Calu3 (cell line): ENCODE data around the gene KIF21B. TPM values are rescaled to one million over a fixed set of nuclear protein-coding genes. Genes with fewer than 3 reads are reported as not detected.
"Not testable (repeated sequence)": the region's sequence is repeated elsewhere in the genome, so short reads cannot be mapped to it uniquely, and the experiment has no call there.

Experiments
- BruUV-seq: library from RNA; stranded (reverse); fragments of 400-500 nt; replicated peaks from 2 replicates; lab custom pipeline; 2021; lab: Mats Ljungman, UMichigan
- CTCF ChIA-PET: fragments of 300-600 bp; sonication (Branson Sonifier 250); formaldehyde crosslinking; loops from one replicate; lab custom pipeline; 2022; ENCODE audit warnings: antibody characterized with exemption; lab: Charles Lee
- DNase-seq: peaks from one replicate; pipeline ENCODE4 v3.0.0; 2022
- H3K27ac Mint-ChIP-seq: one replicate; pipeline ENCODE4 v1.8.0; 2022; ENCODE audit warnings: mixed read lengths; ENCODE audit not compliant: unreplicated experiment
- H3K27me3 Mint-ChIP-seq: one replicate; pipeline ENCODE4 v1.8.0; 2022; ENCODE audit warnings: mixed read lengths; ENCODE audit not compliant: unreplicated experiment
- H3K36me3 Mint-ChIP-seq: one replicate; pipeline ENCODE4 v1.8.0; 2022; ENCODE audit warnings: mild to moderate bottlenecking, moderate library complexity, mixed read lengths; ENCODE audit not compliant: insufficient read depth, unreplicated experiment
- H3K4me1 Mint-ChIP-seq: one replicate; pipeline ENCODE4 v1.8.0; 2022; ENCODE audit warnings: mild to moderate bottlenecking, low read depth, mixed read lengths; ENCODE audit not compliant: unreplicated experiment
- H3K4me3 Mint-ChIP-seq: one replicate; pipeline ENCODE4 v1.8.0; 2022; ENCODE audit warnings: mild to moderate bottlenecking, low read depth, moderate library complexity, mixed read lengths; ENCODE audit not compliant: unreplicated experiment
- H3K9me3 Mint-ChIP-seq: one replicate; pipeline ENCODE4 v1.8.0; 2022; ENCODE audit warnings: low read depth, mixed read lengths; ENCODE audit not compliant: unreplicated experiment
- intact Hi-C: fragments of 100-400 bp; cut with micrococcal nuclease; formaldehyde crosslinking; loops from one replicate; pipeline ENCODE4 v1.10.0; 2022; ENCODE audit not compliant: unreplicated experiment
- total RNA-seq: library from RNA; stranded (reverse); gene quantifications from 2 replicates; pipeline ENCODE4 v1.2.3, GENCODE V29; 2022
- TF ChIP-seq, protein P1 (sequence below): fragments of 200-600 bp; IDR thresholded peaks from one replicate; pipeline ENCODE4 v1.8.0; 2022; ENCODE audit warnings: antibody characterized with exemption; ENCODE audit not compliant: unreplicated experiment

Gene KIF21B
- total RNA-seq, 1 experiment from 2014 or later = 6.7 TPM

DNA sequence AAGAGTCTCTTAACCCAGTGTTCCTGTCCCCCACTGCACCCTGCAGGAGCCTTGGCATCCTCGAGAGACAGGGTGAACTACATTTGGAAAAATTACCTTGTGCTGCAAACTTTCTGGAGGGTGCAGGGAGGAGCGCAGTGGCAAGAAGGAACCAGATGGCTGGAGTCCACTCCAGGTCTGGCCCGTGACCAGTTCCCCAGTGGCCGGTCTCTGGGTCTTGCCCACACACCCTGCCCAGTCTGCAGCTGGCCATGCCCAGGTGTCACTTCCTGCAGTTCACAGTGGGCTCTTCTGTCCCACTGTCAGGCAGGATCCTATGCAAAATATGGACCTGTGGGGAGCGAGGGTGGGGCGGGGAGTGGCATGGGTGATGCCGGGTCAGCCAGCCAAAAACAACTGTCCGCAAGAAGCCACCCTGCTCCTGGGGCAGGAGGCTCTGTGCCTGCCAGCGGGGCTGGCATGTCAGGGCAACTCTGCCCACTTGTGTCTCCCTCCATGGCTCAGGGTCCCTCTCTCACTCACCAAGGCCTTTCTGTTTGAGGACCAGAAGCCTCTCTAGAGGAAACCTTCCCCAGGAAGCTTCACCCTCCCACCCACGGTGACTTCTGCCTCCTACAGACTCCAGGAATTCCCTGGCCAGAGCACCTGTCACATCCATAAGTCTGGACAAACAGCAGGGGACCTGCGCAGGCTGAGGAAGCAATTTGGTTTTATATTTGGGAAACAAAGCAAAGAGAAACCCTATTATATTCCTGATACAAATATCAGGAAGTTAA is 55.6 kb downstream of the KIF21B start:
- TF ChIP-seq, protein P1, sequence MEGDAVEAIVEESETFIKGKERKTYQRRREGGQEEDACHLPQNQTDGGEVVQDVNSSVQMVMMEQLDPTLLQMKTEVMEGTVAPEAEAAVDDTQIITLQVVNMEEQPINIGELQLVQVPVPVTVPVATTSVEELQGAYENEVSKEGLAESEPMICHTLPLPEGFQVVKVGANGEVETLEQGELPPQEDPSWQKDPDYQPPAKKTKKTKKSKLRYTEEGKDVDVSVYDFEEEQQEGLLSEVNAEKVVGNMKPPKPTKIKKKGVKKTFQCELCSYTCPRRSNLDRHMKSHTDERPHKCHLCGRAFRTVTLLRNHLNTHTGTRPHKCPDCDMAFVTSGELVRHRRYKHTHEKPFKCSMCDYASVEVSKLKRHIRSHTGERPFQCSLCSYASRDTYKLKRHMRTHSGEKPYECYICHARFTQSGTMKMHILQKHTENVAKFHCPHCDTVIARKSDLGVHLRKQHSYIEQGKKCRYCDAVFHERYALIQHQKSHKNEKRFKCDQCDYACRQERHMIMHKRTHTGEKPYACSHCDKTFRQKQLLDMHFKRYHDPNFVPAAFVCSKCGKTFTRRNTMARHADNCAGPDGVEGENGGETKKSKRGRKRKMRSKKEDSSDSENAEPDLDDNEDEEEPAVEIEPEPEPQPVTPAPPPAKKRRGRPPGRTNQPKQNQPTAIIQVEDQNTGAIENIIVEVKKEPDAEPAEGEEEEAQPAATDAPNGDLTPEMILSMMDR = no peak
- BruUV-seq = no TSS peak
- Mint-ChIP-seq H3K27ac (no peak overlapping the region), H3K36me3 (peaks cover 25% of the 10 kb centered on the region), H3K27me3 (no peaks in the 10 kb centered on the region), H3K9me3 (no peaks in the 10 kb centered on the region), H3K4me1 (no peaks in the 10 kb centered on the region), H3K4me3 (no peak overlapping the region)
- DNase-seq = no peak
- CTCF ChIA-PET = no interaction called here
- intact Hi-C loops = no loop called here

DNA sequence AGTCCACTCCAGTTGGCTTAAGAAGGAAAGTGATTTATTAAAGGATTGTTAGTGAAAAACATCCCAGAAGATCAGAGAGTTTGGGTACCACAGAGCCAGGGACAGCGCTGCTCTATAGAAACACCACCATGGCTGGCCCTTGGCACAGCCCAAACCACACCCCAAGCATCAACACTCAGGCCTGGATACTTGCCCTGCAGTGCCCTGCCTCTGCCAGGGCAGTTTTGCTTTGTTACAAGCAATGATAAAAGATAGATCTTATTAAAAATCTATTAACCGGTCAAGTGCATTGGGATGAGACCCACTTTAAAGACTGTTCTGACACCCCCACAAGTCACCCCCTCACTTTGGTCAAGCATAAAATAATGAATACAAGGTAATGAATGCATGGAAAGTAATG is 56.6 kb downstream of the KIF21B start:
- H3K4me3 Mint-ChIP-seq = no peak overlapping the region
- DNase-seq = no peak
- H3K4me1 Mint-ChIP-seq = no peaks in the 10 kb centered on the region
- peaks cover 31% of the 10 kb centered on the region for H3K36me3 Mint-ChIP-seq
- no TSS peak for BruUV-seq
- intact Hi-C loops = no loop called here
- no peak overlapping the region for H3K27ac Mint-ChIP-seq
- H3K27me3 Mint-ChIP-seq = no peaks in the 10 kb centered on the region
- TF ChIP-seq, protein P1 = no peak
- CTCF ChIA-PET = no interaction called here
- no peaks in the 10 kb centered on the region for H3K9me3 Mint-ChIP-seq

DNA sequence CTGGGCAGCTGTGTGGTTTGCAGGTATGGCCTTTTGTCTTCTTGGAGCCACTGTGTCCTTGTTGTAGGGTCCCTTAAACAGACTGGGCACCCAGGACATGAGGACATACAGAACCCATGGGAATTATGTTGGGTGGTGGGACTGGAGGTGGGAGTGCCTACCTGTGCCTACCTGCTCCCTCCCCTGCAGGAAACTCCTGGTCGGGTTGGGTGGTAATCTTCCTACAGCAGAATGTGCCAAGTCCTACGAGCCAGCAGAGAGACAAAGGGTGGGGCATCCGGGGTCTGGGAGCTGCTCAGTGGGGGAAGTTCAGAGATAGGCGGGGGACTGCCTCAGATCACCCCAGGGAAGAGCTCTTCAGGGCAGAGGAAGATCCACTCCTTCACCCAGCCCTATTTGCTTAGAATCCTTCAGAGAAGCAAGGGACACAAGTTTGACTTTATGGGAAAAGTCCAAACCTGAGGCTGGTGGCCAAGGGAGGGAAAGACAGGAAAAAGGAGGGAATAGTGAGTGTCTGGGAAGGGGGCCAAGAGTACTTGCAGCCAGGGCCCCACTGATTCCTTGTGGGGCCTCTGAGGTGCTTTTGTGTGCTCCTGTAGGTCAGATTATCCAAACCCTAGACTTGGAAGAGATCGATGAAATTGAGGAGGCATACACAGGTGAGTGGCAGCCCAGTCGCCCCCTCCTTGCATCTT is 58.3 kb downstream of the KIF21B start:
- Mint-ChIP-seq H3K9me3 (no peaks in the 10 kb centered on the region), H3K27me3 (no peaks in the 10 kb centered on the region), H3K4me1 (no peaks in the 10 kb centered on the region), H3K36me3 (peaks cover 26% of the 10 kb centered on the region), H3K27ac (no peak overlapping the region), H3K4me3 (no peak overlapping the region)
- BruUV-seq = no TSS peak
- TF ChIP-seq, protein P1 = no peak
- intact Hi-C loops = no loop called here
- CTCF ChIA-PET = no interaction called here
- no peak for DNase-seq

DNA sequence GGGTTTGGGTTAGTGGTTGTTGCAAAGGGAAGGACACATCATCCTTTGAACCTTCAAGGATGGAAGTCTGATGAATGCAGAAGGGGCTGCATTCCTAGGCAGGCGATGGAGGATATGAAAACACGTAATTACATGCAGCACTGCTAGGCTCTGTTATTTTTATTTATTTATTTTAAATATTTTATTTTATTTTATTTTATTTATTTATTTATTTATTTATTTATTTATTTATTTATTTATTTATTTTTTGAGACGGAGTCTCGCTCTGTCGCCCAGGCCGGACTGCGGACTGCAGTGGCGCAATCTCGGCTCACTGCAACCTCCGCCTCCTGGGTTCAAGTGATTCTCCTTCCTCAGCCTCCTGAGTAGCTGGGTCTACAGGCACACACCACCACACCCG is 59.6 kb downstream of the KIF21B start:
- H3K27ac Mint-ChIP-seq, intact Hi-C loops, H3K9me3 Mint-ChIP-seq, H3K27me3 Mint-ChIP-seq, H3K4me3 Mint-ChIP-seq, DNase-seq, H3K4me1 Mint-ChIP-seq, BruUV-seq, CTCF ChIA-PET: not testable (repeated sequence)
- H3K36me3 Mint-ChIP-seq = peaks cover 26% of the 10 kb centered on the region
